HL-60/S4 treated with phorbol 12-myristate 13-acetate at 8.2 ng/mL for 4 days and 3 days (cell line): ENCODE measurements around the gene TNRC6C.
"Not testable (repeated sequence)": the region's sequence is repeated elsewhere in the genome, so short reads cannot be mapped to it uniquely, and the experiment has no call there.

Source experiments
- in situ Hi-C: fragments of 300-500 bp; cut with MboI; formaldehyde crosslinking; loops from 2 replicates; pipeline ENCODE4 v1.15.0; 2022; ENCODE audit warnings: low sequenced_read_pairs

The TNRC6C gene

GRCh38 chr17:78107976-78108725 lies 149.6 kb downstream of the TNRC6C start:
- in situ Hi-C loops, result no loop called here

GRCh38 chr17:78108726-78109488 lies 150.4 kb downstream of the TNRC6C start:
- in situ Hi-C loops, result no loop called here

GRCh38 chr17:78109489-78109761 lies 150.9 kb downstream of the TNRC6C start:
- in situ Hi-C loops, result no loop called here

- in situ Hi-C loops, result no loop called here
These were observed 152.0 kb downstream of the TNRC6C start for GRCh38 chr17:78110363-78111015.

GRCh38 chr17:78111016-78111726 lies 152.7 kb downstream of the TNRC6C start:
- in situ Hi-C loops, result no loop called here

DNA sequence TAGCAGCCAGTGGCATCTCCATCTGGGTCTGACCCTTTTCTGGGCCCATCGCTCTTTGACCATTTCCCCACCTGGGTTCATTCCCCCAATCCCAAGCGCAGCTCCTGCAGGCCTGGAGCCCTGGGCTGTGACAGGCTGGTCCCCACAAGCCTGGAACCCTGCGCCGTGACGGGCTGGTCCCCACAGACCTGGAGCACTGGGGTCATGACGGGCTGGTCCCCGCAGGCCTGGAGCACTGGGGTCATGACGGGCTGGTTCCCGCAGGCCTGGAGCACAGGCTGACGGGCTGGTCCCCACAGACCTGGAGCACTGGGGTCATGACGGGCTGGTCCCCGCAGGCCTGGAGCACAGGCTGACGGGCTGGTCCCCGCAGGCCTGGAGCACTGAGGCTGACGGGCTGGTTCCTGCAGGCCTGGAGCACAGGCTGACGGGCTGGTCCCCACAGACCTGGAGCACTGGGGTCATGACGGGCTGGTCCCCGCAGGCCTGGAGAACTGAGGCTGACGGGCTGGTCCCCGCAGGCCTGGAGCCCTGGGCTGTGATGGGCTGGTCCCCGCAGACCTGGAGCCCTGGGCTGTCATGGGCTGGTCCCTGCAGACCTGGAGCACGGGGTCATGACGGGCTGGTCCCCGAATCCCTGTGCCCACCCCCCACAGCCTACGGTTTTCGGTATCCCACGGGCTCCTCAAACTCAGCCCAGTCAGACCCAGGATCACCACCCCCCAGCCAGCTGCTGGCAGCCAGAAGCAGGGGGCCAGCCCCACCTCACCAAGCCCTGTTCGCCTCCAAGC lies 153.4 kb downstream of the TNRC6C start:
- in situ Hi-C loops, result no loop called here

- in situ Hi-C loops, result no loop called here
These were observed 154.3 kb downstream of the TNRC6C start for GRCh38 chr17:78112518-78113471.

GRCh38 chr17:78113804-78114785 lies 155.6 kb downstream of the TNRC6C start:
- in situ Hi-C loops, result no loop called here

- in situ Hi-C loops, result no loop called here
These were observed 156.6 kb downstream of the TNRC6C start for GRCh38 chr17:78114831-78115723.

- in situ Hi-C loops, result not testable (repeated sequence)
These were observed 157.3 kb downstream of the TNRC6C start for GRCh38 chr17:78115803-78116202.

GRCh38 chr17:78116411-78116810 lies 157.9 kb downstream of the TNRC6C start:
- in situ Hi-C loops, result no loop called here

DNA sequence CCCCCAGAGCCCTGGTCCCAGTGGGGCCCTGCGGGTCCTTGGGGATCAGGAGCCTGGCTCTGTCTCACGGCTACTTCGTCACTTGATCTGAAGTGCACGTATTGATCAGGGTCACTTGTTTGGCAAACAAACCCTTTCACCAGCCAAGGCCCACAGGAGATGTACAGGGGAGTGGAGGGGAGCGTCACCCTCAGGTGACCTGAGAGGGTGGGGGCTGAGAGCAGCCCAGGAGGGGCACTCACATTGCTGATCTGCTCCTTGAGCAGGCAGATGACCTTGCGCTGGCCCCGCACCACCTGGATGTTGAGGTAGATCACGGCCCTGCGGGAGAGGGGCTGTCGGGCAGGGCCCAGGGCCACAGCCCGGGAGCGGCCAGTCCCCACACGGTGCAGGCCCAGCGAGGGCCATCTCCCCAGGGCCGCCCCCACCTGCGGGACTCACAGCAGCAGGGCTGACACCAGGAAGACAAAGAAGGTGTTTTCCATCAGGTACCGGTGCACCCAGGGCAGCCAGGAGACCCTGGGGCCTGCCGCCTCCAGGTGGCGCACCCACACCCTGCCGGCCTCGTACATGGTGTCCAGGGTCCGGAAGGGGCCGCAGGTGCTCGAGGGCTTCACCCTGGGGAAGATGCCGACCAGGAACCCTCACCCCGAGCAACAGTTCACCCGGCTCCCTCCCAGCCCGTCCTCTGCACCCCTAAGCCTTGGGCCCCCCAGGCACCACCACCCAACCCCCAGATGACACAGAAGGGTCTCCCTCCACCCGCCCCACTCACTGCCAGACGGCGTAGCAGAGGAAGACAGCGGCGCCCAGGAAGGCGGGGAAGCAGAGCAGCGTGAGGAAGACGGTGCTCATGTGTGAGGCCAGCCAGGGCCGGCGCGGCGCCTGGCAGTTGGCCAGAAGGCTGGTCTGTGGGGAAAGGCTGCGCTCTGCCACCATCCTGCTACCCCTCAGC lies 158.8 kb downstream of the TNRC6C start:
- in situ Hi-C loops, result no loop called here

DNA sequence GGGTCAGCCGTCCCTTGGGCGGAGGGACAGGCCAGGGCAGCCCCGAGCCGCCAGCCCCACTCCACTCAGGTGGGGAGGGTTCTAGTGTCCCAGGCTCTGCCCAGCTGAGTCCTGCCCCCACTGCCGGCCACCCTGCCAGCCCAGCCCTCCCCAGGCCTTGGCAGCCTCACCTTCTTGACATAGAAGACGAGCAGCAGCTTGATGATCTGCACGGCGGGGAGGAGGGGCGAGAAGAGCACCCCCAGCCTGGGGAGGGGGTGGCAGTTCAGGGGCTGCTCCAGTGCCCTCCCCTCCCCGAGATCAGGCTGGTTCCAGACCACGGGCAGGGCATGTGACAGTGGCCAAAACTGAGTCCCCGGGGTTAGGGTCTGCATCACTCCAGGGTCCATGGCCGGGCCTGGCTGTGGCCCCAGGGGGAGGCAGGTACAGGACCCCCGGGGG lies 160.3 kb downstream of the TNRC6C start:
- in situ Hi-C loops, result no loop called here

DNA sequence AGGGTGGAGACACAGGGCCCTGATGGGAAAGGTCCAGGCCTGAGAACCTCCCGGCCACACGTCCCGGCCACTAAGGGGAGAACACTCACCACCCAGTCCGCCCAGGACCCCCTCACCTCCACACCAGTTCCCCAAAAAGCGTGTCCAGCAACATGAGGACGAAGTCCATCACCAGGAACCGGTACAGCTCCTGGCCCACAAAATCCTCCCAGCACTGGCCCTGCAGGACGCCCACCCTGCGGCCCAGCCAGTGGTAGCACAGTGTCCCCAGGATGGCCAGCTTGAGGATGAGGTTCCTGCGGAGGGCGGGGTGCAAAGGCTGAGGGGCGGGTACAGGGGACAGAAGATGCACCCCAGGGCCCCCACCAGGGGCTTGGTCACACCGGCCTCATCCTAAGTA lies 162.0 kb downstream of the TNRC6C start:
- in situ Hi-C loops, result no loop called here

- in situ Hi-C loops, result no loop called here
These were observed 162.7 kb downstream of the TNRC6C start for GRCh38 chr17:78120971-78121800.
